ACHN (cell line): ENCODE measurements around the gene SETD5.

Experiments
- DNase-seq: peaks from one replicate; pipeline ENCODE4 v3.0.0-alpha.2; 2015
- in situ Hi-C: cut with HindIII; loops from 2 replicates; pipeline ENCODE4 v1.10.0; 2017; ENCODE audit warnings: low sequenced_read_pairs, low pct_ligation_motif_present, low pct_unique_long_range_greater_than_20kb

SETD5 gene

GRCh38 chr3:9386501-9387321 is 10.7 kb upstream of the SETD5 start:
- in situ Hi-C loops: no loop called here
- no peak for DNase-seq

- DNase-seq: no peak
- in situ Hi-C loops: no loop called here
Measured at GRCh38 chr3:9387322-9387655, 10.1 kb upstream of the SETD5 start.

- no peak for DNase-seq
- in situ Hi-C loops: no loop called here
Measured at GRCh38 chr3:9388142-9388541, 9.3 kb upstream of the SETD5 start.

GRCh38 chr3:9388562-9389272 is 8.7 kb upstream of the SETD5 start:
- DNase-seq: no peak
- in situ Hi-C loops: no loop called here

- in situ Hi-C loops: no loop called here
Measured at GRCh38 chr3:9390265-9390888, 7.0 kb upstream of the SETD5 start.

GRCh38 chr3:9392041-9392440 is 5.4 kb upstream of the SETD5 start:
- in situ Hi-C loops: no loop called here
- DNase-seq: no peak

More at GRCh38 chr3:9390265-9390888, 7.0 kb upstream of the SETD5 start:
- no peak for DNase-seq

- in situ Hi-C loops: no loop called here
- DNase-seq: no peak
Measured at GRCh38 chr3:9395570-9396300, 1.7 kb upstream of the SETD5 start.

- in situ Hi-C loops: no loop called here
- peak; percentile 94 for DNase-seq
Measured at GRCh38 chr3:9396301-9396631, 1.1 kb upstream of the SETD5 start.

GRCh38 chr3:9396632-9397331 is 633 bp upstream of the SETD5 start:
- peak; percentile 98 for DNase-seq
- in situ Hi-C loops: no loop called here

GRCh38 chr3:9397906-9398699 is 688 bp downstream of the SETD5 start:
- peak; percentile 33 for DNase-seq

GRCh38 chr3:9398700-9399336 is 1.4 kb downstream of the SETD5 start:
- DNase-seq: peak; percentile 39
- in situ Hi-C loops: no loop called here

More at GRCh38 chr3:9397906-9398699, 688 bp downstream of the SETD5 start:
- in situ Hi-C loops: no loop called here

GRCh38 chr3:9399337-9399703 is 1.9 kb downstream of the SETD5 start:
- peak; percentile 25 for DNase-seq
- in situ Hi-C loops: no loop called here

- in situ Hi-C loops: no loop called here
- peak; percentile 69 for DNase-seq
Measured at GRCh38 chr3:9399746-9400145, 2.3 kb downstream of the SETD5 start.

- DNase-seq: no peak
Measured at GRCh38 chr3:9400616-9401015, 3.2 kb downstream of the SETD5 start.

GRCh38 chr3:9401986-9402385 is 4.6 kb downstream of the SETD5 start:
- no peak for DNase-seq
- in situ Hi-C loops: no loop called here

More at GRCh38 chr3:9400616-9401015, 3.2 kb downstream of the SETD5 start:
- in situ Hi-C loops: no loop called here

GRCh38 chr3:9402410-9403228 is 5.2 kb downstream of the SETD5 start:
- no peak for DNase-seq
- in situ Hi-C loops: no loop called here

- no peak for DNase-seq
Measured at GRCh38 chr3:9403463-9403862, 6.0 kb downstream of the SETD5 start.

More at GRCh38 chr3:9403463-9403862, 6.0 kb downstream of the SETD5 start:
- in situ Hi-C loops: no loop called here
